HG03039 (cell line): ENCODE measurements around the gene MORN5.

Experiments used
- ATAC-seq: cut with Tn5 transposase; IDR thresholded peaks from one replicate; pipeline ENCODE4 v1.9.1; 2021; ENCODE audit warnings: mild to moderate bottlenecking, moderate library complexity; ENCODE audit not compliant: unreplicated experiment

MORN5 gene

DNA sequence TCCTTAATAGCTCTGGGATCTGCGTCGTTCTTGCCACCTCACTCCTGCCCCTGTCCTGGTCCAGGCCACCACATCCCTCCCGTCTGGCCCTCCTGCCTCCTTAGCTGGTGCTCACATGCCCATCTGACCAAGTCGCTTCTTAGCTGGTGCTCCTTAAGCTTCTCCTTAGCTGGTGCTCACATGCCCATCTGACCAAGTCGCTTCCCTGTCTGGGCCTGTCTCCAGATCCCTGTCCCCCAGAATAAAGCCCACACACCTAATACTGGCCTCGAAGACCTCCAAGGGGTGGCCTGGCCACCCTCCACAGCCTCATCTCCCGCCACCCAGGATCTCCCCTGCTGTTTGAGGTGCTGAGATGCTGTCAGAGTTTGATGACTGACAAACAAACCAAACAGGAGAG lies 35.2 kb upstream of the MORN5 start:
- no peak for ATAC-seq

DNA sequence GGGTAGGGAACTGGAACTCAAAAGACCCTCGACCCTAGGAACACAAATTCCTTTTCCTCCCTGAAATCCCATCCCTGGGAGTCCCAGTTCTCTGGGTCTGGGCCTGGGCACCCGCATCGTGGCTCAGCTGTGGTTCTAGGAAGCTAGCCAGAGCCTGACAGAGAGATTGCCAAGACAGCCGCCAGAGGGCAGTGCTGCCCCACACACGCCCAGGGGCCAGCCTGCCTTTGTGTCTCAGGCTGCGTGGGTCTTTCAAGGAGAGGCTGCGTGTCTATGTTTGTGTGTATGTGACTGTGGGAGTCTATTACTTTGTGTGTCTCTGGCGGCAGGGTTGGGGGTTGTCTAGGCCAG lies 34.6 kb upstream of the MORN5 start:
- ATAC-seq = no peak

DNA sequence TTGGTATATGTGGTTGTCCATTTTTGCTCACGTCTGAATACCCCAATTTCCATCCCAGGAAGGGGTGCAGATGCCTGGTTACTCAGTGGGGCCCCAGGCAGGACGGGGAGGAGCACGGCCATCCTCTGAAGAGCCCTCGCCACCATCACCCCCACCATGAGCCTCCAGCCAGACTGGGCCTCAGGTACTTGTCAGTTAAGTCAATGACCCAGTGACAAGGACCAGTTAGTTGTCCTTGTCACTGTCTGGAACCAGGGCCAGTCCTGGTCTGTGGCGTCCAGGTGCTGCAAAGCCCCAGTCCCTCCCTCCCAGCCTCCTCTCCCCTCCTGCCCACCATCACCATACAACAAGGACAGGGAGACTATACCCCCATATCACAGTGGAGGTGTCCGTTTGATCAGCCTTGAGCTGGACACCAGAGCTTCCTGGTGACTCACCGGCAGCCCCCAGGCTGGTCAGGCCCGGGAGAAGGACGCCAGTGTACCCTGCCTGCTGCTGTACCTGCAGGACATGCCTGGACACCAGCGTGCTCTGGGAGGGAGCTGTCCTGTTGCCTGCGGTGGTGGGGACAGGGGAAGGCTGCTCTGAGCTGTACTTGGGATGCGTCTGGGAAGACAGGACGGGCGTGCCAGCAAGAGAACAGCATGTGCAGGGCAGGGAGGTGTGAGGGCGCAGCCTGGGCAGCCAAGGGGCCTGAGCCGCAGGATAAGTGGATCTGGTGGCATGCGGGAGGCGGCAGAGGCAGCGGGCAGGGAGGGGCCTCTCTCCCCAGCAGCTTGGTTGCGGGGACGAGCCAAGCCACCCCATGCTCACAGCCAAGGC lies 34.0 kb upstream of the MORN5 start:
- ATAC-seq = no peak

DNA sequence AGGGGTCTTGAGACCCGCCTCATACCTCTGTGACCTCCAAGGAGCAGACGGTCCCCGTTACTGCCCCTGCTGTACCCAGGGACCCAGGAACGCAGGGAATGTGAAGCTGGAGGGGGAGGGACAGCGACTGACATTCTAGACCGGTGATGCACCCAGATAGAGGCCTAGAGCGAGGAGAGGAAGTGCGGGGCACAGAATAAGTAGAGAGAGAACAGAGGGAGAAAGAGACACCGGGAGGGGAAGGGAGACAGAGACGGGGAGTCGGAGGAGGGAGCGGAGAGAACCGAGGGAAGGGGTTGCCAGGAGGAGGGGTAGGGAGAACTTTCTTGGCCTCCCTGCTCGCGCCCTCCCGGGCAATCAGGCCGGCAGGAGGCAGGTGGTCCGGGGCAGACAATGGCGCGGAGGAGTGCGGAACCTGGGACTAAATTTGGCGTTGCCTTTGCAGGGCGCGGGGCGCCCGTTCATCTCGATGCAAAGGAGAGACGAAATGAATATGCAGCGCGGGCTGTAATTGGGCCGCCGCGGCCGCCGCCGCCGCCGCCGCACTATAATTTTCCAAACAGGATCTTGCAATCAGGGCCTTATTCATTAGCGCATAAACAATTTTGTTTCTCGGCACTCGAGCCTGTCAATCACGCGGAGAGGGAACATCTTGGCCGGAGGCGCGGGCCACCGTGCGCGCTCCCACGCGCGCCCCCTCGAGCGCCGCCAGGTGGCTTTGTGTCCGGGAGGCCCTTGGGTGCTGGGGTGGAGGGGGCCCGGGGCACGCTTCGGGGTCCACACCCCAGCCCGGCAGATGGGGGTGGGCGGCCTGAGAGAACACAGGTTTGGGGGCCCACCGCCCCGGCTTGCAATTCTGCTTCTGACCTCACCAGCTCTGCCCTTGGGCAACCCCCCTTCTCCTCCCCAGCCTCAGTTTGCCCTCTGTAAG lies 33.1 kb upstream of the MORN5 start:
- no peak for ATAC-seq

DNA sequence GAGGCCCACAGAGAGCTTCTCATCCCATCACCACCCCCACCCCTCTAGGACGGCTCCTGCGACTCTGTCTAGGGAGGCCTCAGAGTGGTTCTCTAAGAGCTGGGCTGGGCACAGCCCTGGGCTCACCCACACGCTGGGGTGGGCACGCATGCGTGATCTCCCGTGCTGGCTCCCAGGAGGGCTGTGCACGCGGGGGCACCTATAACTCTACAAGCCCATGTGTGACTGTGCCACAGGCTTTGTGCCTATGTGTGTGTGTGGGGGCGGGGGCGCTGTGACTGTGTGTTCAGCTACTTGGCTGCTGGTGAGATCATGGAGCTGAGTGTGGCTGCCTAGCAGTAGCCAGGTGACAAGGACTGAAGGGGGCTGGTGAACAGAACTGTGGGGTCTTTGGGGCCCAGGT lies 32.3 kb upstream of the MORN5 start:
- ATAC-seq = no peak

DNA sequence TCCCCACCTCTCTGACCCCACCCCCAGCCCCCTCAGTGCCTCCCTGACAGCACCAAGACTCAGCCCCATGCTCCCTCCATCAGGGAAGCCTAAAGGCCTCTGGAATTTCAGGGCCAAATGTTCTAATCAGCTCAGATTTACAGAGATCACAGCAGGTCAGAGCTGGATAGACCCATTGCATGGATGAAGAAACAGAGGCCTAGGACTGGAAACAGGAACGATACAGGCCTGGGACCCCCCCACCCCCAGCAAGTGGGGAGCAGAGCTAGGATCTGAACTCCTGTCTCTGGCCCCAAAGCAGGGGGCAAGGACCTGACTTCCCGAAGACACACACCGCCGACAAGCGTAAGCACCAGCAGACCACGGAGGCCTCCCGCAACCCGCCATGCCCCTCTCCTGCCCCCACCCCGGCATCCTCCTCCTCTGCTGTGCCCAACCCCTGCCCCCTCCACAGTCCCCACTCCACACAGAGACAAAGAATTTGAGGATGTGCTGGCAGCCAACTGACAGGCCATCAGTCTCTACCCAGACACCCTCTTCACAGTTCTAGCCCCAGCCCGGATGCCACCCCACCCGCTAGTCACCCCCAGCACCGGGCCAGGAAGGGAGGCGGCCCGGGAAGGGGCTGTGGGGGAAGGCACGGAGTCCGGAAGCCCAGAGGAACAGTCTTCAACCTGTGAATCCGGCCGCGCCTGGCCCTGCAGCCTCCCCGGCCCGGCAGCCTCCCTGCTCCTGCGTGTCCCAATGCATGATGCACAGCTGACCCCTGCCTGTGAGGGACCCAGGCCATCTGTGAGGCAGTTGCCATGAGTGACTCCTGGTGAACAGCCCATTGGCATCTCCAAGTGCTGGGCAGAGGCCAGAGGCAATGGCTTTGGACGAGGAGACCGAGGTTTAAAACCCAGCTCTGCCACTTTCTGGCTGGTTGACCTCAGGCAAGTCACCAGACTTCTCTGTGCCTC lies 31.4 kb upstream of the MORN5 start:
- ATAC-seq = no peak

DNA sequence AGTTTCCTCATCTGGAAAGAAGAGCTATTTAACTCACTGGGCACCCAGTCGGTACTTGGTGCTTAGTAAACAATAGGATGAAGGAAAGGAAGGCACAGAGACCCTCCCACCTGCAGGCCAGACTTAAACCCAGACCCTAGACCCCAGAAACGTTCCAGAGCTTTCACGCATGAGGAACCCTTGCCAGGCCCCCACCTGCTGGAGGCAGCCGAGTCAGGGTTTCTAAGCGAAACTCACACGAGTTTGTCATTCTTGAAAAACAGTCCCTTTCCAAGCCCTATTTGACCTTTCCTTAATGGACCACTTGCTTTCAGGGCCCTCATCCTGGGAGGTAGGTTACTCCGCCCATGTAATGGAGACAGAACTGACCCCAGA lies 30.8 kb upstream of the MORN5 start:
- no peak for ATAC-seq

DNA sequence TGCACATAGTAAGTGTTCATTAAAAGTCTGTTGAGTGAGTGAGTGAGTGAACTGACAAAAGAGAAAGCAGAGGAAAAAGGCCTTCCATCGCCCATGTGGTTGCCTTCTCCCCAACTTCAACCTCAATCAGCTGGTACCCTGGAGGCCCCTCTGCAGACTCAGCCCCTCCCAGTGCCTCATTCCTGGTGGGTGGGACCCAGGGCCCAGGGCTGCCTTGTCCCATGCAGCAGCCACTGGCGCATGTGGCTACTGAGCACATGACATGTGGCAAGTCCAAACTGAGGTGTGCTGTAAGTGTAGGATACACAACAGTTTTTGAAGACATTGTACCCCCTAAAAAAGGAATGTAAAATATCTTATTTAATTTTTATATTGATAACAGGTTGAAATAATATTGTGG lies 29.7 kb upstream of the MORN5 start:
- no peak for ATAC-seq

DNA sequence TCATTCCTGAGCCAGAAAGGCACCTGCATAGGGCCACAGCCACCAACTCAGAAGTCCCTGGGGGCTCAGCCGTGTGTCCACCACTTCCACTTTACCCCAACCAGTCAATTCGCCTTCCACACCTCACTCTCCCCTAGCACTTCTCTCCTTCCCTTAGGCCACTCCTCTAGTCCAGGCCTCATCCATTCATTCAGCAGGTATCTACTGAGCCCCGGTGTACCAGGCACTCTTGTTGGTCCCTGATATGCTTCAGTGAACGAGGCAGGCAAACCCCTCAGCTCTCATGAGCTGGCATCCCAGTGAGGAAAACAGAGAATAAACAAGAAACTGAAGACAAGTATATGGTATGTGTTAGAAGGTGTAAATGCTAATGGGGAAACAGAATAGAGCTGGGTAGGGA lies 28.9 kb upstream of the MORN5 start:
- no peak for ATAC-seq

DNA sequence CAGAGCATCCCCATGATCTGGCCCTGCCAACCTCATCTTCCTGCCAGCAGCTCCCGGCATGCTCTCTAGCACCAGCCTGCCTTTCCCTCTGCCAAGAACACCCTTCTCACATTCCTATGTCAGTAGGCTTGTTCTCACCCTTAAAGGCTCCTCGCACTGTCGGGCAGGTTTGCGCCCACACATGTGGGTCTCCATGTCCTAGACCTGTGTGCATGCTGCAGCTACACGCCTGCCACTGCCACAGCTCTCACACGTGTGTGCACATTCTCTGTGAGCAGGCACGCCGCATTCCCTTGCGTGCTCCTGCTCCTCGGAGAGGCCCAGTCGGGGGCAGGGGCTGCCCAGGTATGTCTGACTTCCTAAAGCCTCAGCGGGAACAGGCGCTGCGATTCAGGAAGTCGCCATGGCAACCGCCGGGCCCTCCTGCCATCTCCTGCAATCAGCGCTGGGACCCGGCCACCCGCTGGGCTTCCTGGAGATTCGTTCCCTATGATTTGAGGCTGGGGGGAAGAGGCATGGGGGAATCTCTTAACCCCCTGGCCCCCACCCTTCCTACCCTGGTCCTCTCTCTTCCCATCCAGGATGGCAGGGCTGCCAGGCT lies 28.2 kb upstream of the MORN5 start:
- ATAC-seq = no peak

DNA sequence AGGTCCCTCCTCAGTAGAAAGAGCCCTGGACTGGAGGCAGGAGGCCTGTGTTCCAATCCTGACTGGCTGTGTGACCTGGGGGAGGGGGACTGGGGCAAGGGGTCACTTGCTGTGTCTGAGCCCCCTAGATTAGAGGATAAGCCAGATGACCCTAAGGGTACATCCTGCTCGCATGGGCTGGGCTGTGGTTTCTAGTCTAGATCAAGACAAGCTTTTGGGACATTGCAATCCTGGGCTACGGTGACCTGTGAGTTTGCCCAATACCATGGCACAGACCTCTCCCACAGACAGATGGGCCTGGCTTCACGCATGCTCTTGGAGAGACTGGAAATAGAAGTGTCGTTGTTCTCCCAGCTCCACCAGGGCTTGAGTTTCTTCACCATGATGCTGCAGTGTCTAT lies 27.2 kb upstream of the MORN5 start:
- no peak for ATAC-seq

DNA sequence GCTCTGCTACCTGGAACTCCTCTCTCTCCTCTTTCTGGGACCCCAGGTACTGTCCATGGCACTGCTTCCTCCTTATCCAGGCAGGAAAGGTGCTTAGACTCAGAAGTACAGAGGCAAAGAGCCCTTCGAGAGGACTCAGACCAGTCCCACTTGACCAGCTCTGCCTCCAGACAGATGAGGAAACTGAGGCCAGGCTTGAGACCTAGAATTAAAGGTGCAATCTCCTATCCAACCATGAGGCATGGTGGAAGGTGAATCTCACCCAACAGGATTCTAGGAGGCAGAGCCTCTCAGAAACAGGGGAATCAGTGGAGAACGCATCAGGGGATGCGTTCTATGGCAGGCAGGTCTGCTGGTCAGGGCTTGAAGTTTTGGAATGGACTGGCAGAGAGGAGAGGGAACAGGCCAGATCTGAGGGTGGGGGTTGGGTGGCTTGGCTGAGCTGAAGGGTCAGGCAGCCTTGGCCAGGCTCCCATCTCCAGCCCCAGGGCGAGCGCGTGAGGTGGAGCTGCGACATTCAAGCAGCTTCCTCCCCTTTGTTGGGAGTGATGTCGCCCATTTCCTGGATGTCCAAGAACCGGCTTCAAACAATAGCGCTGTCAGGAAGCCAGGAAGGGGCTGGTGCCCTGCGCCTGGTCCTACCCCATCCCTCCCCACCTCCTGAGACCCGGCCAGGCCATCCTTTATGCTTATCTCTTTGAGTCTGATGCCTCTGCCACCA lies 26.3 kb upstream of the MORN5 start:
- ATAC-seq = no peak

DNA sequence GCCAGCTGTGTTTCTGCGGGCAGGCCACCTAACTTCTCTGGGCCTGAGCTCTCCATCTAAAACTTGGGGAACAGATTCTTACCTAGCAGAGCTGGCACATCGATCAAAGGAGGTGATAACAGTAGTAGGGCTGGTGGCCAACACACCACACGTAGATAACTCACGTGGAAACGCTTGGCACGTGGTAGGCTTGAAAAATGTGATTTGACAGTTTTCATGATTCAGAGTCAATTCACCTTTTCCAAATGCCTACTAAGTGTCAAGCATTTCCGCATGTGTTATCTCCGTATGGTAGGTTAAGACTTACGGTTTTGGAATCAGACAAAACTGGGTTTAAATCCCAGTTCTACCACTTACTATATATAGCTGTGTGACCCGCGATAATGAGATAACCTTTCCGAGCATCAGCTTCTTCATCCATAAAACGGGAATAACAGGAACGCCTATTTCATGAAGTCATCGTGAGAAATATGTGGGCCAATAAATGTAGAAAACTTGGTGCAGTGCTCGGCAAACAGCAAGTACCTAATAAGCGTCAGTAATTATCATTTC lies 25.6 kb upstream of the MORN5 start:
- ATAC-seq = no peak

DNA sequence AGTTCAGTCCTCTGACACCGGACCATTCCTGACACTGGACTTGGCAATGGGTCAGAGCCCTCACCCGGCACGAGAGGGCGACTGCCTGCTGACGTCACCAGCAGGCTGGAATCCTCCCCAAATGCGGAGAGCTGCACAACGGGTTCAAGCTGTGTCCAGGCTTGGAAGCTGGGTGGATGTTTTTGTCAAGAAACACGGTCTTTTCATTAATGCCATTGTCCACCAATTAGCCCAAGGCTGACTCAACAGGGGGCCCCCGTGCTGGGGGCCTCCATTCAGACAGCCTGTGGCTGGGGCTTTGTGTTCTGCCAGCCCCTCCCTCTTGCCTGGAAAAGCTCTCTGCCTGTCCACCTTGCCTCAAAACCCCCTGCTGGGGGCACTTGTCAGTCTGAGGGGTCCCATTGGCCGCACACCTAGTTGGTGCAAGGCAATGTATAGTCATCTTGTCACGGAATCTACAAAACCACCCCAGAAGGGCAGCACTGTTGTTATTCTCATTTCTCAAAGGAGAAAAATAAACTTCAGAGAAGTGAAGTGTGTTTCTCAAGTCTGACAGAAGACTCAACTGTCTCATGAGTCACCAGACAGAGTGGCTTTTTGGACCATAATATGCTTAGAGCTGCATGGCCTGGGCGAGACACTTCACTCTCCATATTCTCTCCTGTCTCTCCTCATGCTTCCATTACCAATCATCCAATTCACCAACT lies 24.7 kb upstream of the MORN5 start:
- no peak for ATAC-seq

DNA sequence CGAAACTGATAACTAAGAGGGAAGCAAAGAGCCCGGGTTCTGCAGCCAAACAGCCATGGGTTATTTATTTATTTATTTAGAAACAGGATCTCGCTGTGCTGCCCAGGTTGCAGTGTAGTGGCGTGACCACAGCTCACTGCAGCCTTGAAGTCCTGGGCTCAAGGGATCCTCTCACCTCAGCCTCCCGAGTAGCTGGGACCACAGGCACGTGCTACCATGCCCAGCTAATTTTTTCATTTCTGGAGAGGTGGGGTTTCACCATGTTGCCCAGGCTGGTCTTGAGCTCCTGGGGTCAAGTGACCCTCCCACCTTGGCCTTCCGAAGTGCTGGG lies 24.2 kb upstream of the MORN5 start:
- ATAC-seq = no peak

DNA sequence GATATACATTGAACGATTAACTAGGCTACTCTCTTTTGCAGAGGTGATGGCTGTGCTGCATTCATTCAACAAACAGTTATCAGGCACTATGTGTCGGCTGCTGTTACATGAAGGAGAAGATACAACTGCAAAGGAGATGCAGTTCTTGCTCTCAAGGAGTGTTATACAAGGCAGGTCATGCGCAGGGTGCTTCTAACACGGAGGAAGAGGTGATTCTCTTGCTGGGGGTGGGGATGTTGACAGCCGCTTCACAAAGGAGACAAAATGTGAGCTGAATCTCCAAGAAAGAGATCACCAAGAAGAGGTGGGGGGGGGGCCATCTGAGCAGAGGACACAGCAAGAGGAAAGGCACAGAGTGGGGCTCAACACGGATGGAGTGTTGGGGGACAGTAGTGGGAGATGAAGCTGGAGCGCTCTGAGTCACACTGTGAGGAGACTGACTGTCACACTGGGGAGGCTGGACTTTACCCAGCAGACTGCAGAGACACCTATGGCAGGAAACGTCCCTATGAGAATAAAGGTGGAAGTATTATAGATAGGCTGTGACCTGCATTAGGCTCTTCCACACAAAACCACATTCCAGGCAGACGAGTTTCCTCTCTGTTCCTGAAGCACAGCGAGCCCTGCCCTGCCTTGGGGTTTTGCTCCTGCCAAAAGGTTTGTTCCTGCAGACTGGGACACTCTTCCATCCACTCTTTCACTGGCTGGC lies 21.0 kb upstream of the MORN5 start:
- no peak for ATAC-seq

DNA sequence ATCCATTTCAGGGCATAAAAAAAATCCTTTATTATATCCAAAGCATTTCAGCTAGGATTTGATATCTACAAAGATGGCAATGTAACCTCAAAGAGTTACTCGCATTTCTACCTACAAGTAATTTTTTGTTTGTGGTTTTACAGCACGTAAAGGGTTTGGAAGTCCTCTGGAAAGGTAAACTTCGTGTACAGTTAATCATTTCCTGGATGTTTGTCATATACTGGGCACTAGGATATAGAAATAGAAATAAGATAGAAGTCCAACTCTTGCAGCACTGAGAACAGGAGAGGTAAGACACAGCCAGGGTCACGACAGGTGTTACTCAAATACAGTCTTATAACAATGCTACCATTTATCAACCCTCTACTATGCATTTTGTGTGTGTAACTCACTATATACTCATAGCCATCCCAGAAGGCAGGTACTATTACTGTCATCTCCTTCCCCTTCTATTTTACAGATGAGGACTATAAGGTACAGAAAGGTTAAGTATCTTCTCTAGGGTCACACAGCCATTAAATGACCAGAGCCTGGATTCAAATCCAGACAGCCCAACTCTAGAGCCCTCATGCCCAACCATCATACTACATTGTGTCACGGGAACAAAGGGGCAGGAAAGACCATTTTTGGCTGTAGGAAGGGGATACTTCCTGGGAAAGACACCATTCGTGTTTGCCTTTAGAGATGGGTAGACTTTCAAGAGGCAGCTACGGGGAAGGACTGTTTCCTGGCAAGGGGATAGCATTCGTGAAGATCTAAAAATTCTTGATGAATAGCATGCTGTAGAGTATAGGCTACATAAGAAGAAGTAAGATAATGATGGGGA lies 19.1 kb upstream of the MORN5 start:
- ATAC-seq = no peak

DNA sequence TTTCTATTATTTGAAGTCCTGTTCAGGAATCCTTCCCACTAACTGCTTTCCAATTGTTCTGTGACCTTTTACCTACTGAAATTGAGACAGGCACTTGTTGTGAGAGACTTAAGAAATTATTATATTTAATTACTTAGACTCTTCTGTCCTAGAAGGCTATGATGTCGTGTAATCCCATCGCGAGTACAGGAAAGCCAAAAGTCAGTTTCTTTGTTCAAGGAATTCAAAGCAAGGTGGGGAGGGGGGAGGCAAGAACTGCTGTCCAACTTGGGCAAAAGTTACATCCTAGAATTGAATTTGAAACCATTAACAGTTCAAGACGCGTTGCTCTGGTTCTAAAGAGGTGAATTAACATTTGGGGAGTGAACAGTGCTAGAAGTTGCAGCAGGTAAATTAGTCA lies 18.0 kb upstream of the MORN5 start:
- no peak for ATAC-seq
